GM19193 (cell line): ENCODE results near the gene CSKMT.

Experiments
- POLR2A ChIP-seq: IDR thresholded peaks from 4 replicates; pipeline ENCODE4 v1.6.1; 2011; ENCODE audit not compliant: insufficient read depth, insufficient read length; ENCODE audit errors: extremely low read depth

CSKMT gene

DNA sequence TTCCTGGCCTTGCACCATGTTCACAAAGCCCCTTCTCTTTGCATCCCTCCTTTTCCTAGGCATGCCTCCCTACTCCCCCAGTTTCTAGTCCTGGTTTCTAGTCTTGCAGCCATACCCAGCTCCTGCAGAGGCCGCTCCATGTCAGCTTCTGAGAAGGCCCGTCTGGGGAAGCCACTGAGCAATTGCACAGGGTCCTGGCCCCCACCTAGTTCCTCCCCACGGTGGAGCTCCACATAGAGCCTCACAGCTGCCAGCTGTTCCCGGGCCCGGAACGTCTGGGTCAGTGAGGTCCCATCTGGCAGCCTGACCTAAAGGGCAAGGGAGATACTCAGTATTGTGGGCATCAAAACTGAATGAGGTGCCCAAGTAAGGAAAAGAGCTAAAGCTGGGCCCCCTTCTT is 11.6 kb downstream of the CSKMT start:
- no peak for TF ChIP-seq POLR2A

- no peak for TF ChIP-seq POLR2A
Measured at GRCh38 chr11:62677156-62677555, 12.0 kb downstream of the CSKMT start.

DNA sequence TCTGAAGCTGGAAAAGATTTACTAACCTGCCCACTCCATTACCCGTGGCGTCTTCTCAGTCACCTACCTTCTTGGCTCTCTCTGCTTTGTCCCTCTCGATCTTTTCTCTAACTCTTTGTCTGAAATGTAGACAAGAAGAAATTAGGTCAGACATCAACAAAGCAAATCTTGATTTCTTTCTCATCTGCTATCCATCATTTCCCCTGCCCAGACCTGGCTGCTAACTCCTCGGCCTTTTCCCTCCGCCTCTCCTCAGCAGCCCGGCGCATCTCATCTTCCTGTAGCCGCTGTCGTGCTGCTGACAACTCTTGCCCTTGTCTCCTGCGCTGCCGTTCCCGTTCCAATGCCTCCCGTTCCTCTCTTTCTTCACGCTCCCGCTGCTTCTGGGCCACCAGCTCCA is 12.6 kb downstream of the CSKMT start:
- no peak for TF ChIP-seq POLR2A

GRCh38 chr11:62678433-62678769 is 13.3 kb downstream of the CSKMT start:
- no peak for TF ChIP-seq POLR2A

- TF ChIP-seq POLR2A: peak; percentile 89
Measured at GRCh38 chr11:62678770-62679696, 13.9 kb downstream of the CSKMT start, which contains the start of gene UBXN1. Gene UBXN1 (minus strand): TSS chr11:62679073. CDS start chr11:62678923, 150 bp downstream.

GRCh38 chr11:62680825-62681240 is 15.7 kb downstream of the CSKMT start:
- no peak for TF ChIP-seq POLR2A

DNA sequence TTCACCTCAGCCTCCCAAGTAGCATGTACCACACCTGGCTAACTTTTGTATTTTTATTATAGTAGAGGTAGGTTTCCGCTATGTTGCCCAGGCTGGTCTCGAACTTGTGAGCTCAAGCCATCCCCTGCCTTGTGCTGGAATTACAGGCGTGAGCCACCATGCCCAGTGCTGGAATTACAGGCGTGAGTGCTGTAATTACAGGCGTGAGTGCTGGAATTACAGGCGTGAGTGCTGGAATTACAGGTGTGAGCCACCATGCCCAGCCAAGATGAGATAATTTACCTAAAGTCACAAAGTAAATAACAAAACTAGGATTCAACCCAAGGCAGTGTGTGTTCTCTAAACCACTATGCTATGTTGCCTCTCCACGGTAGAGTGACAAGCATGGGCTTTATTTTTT is 17.4 kb downstream of the CSKMT start:
- no peak for TF ChIP-seq POLR2A

DNA sequence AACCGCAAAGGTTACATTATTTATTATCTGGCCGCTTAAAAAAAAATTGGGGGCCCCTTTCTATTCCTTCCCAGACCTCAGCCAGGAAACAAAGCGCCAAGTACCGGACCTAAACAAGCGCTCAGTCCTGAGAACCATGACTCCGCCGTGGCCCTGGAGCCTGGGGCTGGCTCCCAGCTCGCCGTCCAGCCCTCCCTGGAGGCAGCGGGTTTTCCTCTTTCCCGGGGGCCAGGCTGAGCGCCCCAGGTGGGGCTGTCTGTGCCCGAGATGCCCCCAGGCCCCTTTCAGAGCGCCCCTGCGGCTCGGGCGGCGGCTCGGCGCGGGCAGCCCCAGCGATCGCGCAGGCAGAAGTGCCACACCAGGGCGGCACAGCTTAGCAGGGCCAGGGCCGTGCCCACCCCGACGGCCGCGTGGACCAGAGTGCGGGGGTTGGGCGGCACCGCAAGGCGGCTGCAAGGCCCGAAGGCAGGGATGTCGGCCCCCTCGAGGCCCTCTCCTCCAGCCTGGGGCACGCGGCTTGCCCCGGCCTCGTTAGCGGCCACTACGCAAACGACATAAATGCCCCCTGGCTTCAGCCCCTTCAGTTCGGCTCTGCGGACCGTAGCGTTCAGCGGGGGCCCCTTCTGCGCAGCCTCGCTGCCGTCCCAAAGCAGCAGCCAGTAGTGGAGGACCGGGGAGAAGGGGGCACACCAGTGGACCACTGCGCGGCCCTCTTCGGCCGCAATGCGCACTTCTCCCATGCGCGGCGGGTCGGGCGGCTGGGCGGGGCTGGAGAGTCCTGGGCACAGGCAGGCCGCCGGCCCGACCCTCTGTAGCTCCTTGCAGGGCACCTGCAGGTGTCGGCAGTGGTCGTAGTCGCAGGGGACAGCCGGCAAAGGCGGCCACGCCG is 22.6 kb downstream of the CSKMT start:
- no peak for TF ChIP-seq POLR2A

- TF ChIP-seq POLR2A: no peak
Measured at GRCh38 chr11:62688491-62688890, 23.4 kb downstream of the CSKMT start.

DNA sequence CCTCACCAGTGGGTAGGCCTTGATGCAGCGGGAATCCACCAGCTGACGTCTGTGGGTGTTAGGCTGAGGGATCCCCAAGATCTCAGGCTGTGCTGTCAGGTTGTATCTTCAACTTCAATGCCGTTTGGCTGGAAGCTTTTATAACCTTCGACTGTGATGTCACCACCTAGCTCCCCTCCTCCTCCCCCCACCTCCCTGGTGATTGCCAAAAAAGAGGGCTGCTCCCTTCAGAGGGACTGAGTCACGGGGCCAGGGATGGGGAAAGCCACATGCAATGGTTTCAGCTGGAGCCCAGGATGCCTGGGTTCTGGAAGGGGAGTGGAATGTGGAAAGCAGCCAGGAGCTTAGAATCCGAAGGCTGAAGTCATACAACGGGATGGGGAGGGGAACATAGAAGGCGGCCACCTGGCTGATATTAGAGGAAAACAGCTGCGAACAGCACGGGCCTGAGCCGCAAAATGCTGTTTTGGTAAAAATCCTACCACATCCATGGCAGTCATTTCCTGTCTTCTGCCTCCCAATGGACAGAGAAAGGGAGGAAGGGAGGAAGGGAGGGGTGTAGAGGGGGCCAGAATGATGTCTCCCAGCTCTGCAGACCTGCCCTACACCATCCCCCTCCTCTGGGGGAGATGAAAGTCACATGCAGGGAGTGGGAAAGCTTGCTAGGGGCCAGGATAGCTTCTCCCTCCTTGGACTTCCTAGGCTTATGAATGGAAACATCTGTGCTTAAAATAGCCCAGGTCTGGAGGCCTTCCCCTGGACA is 24.5 kb downstream of the CSKMT start, which contains the start of gene LRRN4CL:
Gene LRRN4CL (minus strand): TSS at position 110 of the 763 bp plus-strand sequence. CDS start 1,022 bp downstream, outside the sequence.
- TF ChIP-seq POLR2A: no peak

DNA sequence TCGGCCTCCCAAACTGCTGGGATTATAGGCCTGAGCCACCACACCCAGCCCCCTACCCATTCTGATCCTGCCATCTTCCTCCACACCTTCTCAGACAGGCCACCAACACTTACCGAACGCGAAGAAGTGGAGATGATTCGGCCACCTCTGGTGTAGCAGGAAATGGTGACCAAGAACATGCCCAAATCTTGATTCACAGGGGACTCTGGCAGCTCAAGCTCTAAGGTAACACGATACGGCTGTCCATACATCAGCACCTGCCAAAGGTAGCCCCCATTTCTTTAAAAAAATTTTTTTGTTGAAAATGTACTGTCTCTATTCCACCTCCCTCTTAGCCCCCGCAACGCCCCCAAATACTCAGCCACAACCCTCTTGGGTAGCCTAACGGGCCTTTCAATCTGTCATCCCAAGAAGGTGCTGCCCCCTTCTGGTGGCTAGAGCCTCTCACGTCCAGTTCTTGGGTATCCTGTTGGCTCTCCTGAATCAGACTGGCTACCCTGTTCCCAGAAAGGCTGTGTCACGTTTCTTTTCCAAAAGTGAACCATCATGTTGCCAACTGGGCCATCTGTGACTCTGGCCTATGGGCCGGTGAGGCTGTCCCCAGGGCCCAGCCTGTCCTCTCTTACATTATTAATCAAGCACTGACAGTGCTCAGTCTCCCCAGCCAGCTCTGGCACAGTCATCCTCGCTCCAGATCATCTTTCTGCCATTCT is 29.5 kb downstream of the CSKMT start:
- no peak for TF ChIP-seq POLR2A

GRCh38 chr11:62702246-62702645 is 37.1 kb downstream of the CSKMT start:
- no peak for TF ChIP-seq POLR2A

- TF ChIP-seq POLR2A: no peak
Measured at GRCh38 chr11:62705413-62705812, 40.3 kb downstream of the CSKMT start.
